GM18868 (cell line): ENCODE measurements around the gene GID8.

ENCODE experiments used
- ATAC-seq: cut with Tn5 transposase; IDR thresholded peaks from one replicate; pipeline ENCODE4 v1.9.1; 2021; ENCODE audit warnings: mild to moderate bottlenecking, moderate library complexity; ENCODE audit not compliant: unreplicated experiment

Gene GID8

GRCh38 chr20:62941792-62942191 is 3.8 kb downstream of the GID8 start:
- ATAC-seq = no peak

- ATAC-seq = no peak
Observed at GRCh38 chr20:62942456-62942855, 4.5 kb downstream of the GID8 start.

GRCh38 chr20:62943396-62943795 is 5.4 kb downstream of the GID8 start:
- no peak for ATAC-seq

- ATAC-seq = no peak
Observed at GRCh38 chr20:62944184-62944583, 6.2 kb downstream of the GID8 start.

- no peak for ATAC-seq
Observed at GRCh38 chr20:62944746-62945145, 6.8 kb downstream of the GID8 start.

GRCh38 chr20:62945771-62946339 is 7.9 kb downstream of the GID8 start:
- no peak for ATAC-seq

GRCh38 chr20:62946918-62947317 is 9.0 kb downstream of the GID8 start:
- no peak for ATAC-seq

- no peak for ATAC-seq
Observed at GRCh38 chr20:62947532-62948300, 9.8 kb downstream of the GID8 start.

- no peak for ATAC-seq
Observed at GRCh38 chr20:62949153-62949821, 11.3 kb downstream of the GID8 start.

GRCh38 chr20:62949962-62950361 is 12.0 kb downstream of the GID8 start:
- ATAC-seq = no peak

GRCh38 chr20:62950741-62951140 is 12.8 kb downstream of the GID8 start:
- no peak for ATAC-seq

GRCh38 chr20:62951143-62951895 is 13.4 kb downstream of the GID8 start:
- ATAC-seq = no peak

- no peak for ATAC-seq
Observed at GRCh38 chr20:62951896-62952372, 14.0 kb downstream of the GID8 start.

GRCh38 chr20:62952373-62952967 is 14.5 kb downstream of the GID8 start, which contains the start of gene SLC17A9:
SLC17A9 (plus strand) TSS chr20:62952709; CDS start chr20:62952831, 122 bp downstream.
- peak; percentile 45 for ATAC-seq

- ATAC-seq = no peak
Observed at GRCh38 chr20:62952968-62953838, 15.3 kb downstream of the GID8 start.

- peak; percentile 88 for ATAC-seq
Observed at GRCh38 chr20:62953839-62954703, 16.1 kb downstream of the GID8 start.

- ATAC-seq = no peak
Observed at GRCh38 chr20:62955519-62956386, 17.8 kb downstream of the GID8 start.
